SKM-1 treated with dmso at 0.1 percent for 144 hours (cell line): ENCODE results near the gene NEB.

Source experiments
- DNase-seq: peaks from one replicate; lab custom pipeline; 2025; ENCODE audit not compliant: unreplicated experiment; lab: John Stamatoyannopoulos, UW

Gene NEB

GRCh38 chr2:151498178-151498577 lies 236.1 kb downstream of the NEB start:
- no peak for DNase-seq

DNA sequence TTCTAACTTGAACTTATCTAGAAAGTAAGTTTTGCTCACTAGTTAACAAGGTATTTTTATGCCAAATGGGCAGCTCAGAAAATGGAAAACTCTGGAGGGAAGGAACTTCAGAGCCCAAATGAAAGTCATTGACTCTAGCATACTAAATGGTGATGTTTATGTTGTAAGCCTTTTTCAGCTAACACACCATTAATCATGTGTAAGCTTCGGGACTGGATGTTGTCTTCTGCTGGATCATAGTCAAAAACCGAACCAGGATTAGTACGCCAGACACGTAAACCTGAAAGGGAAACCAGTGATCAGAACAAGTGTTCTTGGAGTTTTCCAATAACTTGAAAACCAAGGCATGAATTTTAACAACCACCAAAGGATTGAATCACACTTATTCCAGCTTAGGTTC lies 242.8 kb downstream of the NEB start:
- no peak for DNase-seq

GRCh38 chr2:151490276-151490675 lies 244.0 kb downstream of the NEB start:
- DNase-seq = no peak

DNA sequence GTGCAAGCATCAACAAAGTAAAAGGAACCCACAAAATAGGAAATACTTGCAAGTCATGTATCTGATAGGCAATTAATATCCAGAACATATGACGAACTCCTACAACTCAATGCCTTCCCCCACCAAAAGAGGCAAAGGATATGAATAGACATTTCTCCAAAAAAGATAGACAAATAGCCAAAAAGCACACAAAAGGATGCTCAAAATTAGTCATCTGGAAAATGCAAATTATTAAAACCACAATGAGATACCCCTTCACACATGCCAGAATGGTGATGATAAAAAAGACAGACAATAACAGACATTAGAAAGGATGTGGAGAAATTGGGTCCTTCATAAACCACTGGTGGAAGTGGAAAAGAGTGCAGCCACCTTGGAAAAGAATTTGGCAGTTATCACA lies 248.2 kb downstream of the NEB start:
- DNase-seq = no peak

- DNase-seq = no peak
Measured at GRCh38 chr2:151484100-151484499, 250.2 kb downstream of the NEB start.

DNA sequence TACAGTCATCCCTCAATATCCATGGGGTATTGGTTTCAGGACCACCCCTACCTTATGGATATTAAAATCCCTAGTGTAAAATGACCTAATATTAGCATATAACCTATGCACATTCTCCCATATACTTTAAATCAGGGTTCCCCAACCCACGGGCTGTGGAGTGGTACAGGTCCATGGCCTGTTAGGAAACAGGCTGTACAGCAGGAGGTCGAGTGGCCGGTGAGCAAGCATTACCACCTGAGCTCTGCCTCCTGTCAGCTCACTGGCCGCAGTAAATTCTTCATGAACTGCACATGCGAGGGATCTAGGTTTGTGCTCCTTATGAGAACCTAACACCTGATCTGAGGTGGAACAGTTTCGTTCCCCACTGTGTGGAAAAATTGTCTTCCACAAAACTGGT lies 250.7 kb downstream of the NEB start:
- no peak for DNase-seq

DNA sequence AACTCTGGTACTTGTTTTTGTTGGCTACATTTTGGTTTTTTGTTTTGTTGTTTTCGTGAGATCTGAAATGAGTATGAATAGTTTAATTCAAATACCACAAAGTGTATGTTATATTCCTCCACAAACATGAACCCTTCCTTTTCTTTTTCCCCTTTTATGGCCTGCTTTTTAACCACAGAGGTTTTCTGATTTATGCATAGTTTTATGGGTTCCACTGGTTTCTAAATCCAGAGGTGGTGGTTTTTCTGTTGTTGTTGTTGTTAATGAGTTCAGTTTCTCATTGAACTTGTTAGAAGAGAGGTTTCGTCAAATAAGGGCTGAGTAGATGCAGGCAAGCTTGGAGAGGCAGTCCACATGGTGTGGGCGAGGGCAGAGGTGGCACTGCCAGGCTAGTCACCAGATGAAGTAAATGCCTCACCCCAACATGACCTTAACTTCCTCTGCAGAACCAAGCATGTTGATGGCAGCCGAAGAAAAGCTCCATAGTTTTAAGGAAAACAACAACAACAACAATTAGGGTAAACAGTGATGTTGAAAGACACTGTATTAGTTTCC lies 252.0 kb downstream of the NEB start:
- no peak for DNase-seq

DNA sequence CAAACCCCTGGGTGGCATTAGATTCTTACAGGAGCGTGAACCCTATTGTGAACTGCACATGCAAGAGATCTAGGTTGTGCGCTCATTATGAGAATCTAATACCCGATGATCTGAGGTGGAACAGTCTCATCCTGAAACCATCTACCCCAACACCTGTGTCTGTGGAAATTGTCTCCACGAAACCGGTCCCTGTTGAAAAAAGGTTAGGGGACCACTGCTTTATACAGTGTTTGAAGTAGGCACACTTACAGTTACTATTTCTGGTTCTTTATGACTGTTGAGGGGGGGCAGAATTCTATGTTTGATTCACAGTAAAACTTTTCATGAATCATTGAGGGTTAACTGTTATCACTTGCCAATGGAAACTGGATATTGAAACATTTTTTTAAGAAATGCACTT lies 252.5 kb downstream of the NEB start:
- DNase-seq = no peak

DNA sequence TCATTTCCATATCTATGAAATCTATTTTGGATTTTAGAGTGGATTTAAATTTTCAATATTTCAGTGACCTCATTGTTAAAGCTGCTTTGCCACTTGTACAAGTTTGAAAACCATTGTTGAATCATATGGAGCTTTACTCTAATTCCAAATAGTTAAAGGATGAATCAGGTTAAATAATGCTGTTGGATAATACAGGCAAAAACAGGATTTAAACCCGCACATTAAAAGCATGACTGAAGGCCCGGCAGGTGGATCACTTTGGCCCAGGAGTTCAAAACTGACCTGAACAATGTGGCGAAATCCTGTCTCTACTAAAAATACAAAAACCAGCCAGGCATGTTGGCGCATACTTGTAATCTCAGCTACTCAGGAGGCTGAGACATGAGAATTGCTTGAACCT lies 256.3 kb downstream of the NEB start:
- DNase-seq = no peak

GRCh38 chr2:151476287-151476686 lies 258.0 kb downstream of the NEB start:
- DNase-seq = no peak

GRCh38 chr2:151475071-151475470 lies 259.2 kb downstream of the NEB start:
- DNase-seq = peak; percentile 20

GRCh38 chr2:151472966-151473365 lies 261.3 kb downstream of the NEB start:
- no peak for DNase-seq

- DNase-seq = no peak
Measured at GRCh38 chr2:151470556-151470955, 263.7 kb downstream of the NEB start.

- DNase-seq = no peak
Measured at GRCh38 chr2:151465771-151466170, 268.5 kb downstream of the NEB start.

DNA sequence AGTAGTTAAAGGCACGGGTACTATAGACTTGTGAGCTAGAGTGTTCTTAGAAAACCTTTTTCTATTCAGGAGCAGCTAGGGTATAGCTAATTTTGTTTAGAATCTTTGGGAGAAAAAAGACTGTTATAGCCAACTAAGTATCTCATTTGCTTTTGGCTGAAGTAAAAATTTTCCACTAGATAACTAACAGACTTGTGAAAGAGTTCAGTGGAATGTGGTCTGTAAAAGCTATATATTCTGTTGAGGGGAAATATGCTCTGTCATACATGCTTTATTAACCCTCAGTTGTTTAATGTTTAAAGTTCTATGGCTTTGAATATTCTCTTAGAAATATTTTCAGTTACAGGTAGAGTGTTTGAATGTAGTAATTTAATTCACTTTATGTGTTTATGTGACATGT lies 274.9 kb downstream of the NEB start:
- no peak for DNase-seq

DNA sequence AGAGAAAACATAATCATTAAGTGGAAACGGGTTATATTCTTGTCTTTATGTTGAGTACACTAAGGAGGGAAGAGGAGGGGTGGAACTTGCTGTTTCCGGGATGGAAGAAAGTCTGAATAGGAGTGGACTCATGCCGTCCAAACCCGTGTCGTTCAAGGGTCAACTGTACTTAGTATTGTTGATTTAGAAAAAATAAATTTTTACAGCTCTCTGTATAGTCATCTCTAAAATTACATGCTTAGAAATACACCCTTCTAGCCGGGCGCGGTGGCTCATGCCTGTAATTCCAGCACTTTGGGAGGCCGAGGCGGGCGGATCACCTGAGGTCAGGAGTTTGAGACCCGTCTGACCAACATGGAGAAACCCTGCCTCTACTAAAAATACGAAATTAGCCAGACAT lies 295.1 kb downstream of the NEB start:
- no peak for DNase-seq

DNA sequence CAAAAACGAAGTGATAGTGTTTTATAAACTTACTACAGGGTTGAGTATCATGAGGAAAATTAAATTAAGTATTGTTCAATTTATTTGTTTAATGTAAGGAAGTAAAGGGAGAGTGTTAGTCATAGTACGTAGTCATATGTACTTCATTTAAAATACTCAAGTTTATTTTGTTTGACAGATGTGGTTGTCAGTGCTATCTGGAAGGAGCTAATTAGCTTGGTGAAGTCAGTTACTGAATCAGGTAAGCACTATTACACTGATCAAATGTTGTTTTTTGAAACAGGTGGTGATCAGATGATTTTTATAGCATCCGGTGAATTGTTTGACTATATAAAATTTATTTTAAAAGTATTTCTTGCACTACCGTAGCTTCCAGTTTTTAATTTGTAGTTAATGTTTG lies 295.8 kb downstream of the NEB start:
- no peak for DNase-seq

- DNase-seq = peak; percentile 5
Measured at GRCh38 chr2:151437630-151438029, 296.6 kb downstream of the NEB start.
